ENCODE results near the gene INHA.

DNA sequence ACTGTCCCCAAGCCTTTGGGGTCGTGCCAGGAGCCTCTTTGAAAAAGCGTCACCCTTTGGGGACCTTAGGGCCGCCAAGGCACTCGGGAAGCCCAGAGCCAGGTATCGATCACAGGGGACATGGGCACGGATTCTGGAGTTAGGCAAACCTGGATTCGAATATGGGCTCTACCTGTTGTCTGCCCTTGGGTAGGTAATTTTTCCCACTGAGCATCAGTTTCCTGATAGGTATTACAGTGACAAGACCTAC, 19.0 kb upstream of the INHA start:
- TF ChIP-seq ZNF565 (CRISPR knock-in tag; conservative IDR thresholded peaks at IDR 0.05; ENCODE audit: low read depth): no peak
- TF ChIP-seq, protein P1, sequence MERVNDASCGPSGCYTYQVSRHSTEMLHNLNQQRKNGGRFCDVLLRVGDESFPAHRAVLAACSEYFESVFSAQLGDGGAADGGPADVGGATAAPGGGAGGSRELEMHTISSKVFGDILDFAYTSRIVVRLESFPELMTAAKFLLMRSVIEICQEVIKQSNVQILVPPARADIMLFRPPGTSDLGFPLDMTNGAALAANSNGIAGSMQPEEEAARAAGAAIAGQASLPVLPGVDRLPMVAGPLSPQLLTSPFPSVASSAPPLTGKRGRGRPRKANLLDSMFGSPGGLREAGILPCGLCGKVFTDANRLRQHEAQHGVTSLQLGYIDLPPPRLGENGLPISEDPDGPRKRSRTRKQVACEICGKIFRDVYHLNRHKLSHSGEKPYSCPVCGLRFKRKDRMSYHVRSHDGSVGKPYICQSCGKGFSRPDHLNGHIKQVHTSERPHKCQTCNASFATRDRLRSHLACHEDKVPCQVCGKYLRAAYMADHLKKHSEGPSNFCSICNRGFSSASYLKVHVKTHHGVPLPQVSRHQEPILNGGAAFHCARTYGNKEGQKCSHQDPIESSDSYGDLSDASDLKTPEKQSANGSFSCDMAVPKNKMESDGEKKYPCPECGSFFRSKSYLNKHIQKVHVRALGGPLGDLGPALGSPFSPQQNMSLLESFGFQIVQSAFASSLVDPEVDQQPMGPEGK (CRISPR knock-in tag; IDR thresholded peaks at IDR 0.05; ENCODE audit: borderline replicate concordance): no peak
- TF ChIP-seq ZFP3 (CRISPR knock-in tag; IDR thresholded peaks at IDR 0.05): no peak
- no peak for TF ChIP-seq CREB5 (CRISPR knock-in tag; IDR thresholded peaks at IDR 0.05; ENCODE audit: low read depth)
